NCI-H345 treated with DMSO at 0.1 percent for 48 hours (cell line): Measurements from ENCODE around the gene SDS.

Source experiments
- DNase-seq: peaks from one replicate; lab custom pipeline; 2025; ENCODE audit not compliant: unreplicated experiment; lab: John Stamatoyannopoulos, UW

SDS gene

GRCh38 chr12:113351089-113351488, 52.6 kb downstream of the SDS start:
- DNase-seq, result no peak

GRCh38 chr12:113348849-113349536, 54.7 kb downstream of the SDS start:
- no peak for DNase-seq

GRCh38 chr12:113347892-113348291, 55.8 kb downstream of the SDS start:
- DNase-seq, result no peak

GRCh38 chr12:113347107-113347506, 56.6 kb downstream of the SDS start:
- DNase-seq, result no peak

- no peak for DNase-seq
Observed at GRCh38 chr12:113346353-113346752, 57.3 kb downstream of the SDS start.

GRCh38 chr12:113345318-113345717, 58.4 kb downstream of the SDS start:
- no peak for DNase-seq
